ENCODE results near the gene ANKRD13B.
A peak's percentile ranks its signal among the peaks of the same experiment; 100 is the strongest.

ANKRD13B gene

DNA sequence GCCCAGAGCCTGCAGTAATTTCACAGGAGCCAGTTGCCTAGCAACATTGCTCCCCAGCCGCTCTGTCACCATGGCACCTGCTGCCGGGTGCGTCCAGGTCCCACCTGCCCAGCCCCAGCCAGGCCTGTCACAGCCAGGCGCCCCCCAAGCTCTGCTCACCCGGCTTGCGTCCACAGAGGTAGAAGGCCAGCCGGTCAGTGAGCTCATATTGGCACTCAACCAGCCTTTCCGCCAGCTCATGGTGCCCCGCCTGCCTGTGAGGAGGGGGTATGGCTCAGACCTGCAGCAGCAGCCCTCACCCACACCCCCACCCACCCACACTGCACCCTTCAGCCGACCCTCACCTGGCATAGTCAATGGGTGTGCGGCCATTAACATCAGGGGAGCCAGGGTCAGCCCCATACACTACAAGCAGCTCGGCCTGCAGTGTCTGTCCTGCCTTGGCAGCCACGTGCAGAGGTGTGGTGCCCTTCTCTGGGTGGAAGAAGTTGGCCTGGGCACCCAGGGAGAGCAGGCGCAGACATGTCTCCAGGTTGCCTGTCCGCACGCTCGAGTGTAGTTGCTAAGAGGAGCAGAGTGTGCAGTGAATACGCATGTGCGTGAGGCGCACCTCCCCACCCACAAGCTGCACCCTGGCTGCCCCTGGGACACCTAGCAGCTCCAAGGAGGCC is 11.2 kb upstream of the ANKRD13B start:
- DNase-seq (ENCODE audit: low read depth in 4 of 4, low spot score in 1 of 4) = no peak

- DNase-seq (ENCODE audit: low read depth in 4 of 4, low spot score in 1 of 4) = no peak
These were observed 10.6 kb upstream of the ANKRD13B start for GRCh38 chr17:29582254-29582765.

GRCh38 chr17:29582772-29583171 is 10.2 kb upstream of the ANKRD13B start:
- no peak for DNase-seq (ENCODE audit: low read depth in 4 of 4, low spot score in 1 of 4)

GRCh38 chr17:29583324-29584248 is 9.3 kb upstream of the ANKRD13B start:
- DNase-seq (ENCODE audit: low read depth in 4 of 4, low spot score in 1 of 4) = no peak

- no peak for DNase-seq (ENCODE audit: low read depth in 4 of 4, low spot score in 1 of 4)
These were observed 8.4 kb upstream of the ANKRD13B start for GRCh38 chr17:29584452-29585079.

- no peak for DNase-seq (ENCODE audit: low read depth in 4 of 4, low spot score in 1 of 4)
These were observed 7.7 kb upstream of the ANKRD13B start for GRCh38 chr17:29585080-29585751.

- DNase-seq (ENCODE audit: low read depth in 4 of 4, low spot score in 1 of 4) = no peak
These were observed 6.1 kb upstream of the ANKRD13B start for GRCh38 chr17:29586676-29587469.

DNA sequence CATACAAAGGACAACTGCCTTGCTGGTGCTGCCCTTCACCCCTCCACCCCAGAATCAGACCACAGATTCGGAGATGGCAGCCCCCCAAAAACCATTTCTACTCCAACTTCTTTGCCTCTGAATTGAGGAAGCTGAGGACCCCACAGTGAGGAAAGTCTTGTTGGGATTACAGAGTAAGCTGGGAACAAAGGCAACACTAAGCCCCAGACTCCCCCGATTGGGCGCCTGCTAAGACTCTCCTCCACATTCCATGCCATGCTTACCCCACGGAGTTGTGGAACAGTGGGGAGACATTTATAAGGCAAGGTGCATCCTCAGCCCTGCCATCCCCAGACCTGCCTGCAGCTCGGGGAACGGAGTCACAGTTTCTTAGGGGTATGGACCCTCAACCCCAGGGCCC is 5.3 kb upstream of the ANKRD13B start:
- DNase-seq (ENCODE audit: low read depth in 4 of 4, low spot score in 1 of 4) = no peak

DNA sequence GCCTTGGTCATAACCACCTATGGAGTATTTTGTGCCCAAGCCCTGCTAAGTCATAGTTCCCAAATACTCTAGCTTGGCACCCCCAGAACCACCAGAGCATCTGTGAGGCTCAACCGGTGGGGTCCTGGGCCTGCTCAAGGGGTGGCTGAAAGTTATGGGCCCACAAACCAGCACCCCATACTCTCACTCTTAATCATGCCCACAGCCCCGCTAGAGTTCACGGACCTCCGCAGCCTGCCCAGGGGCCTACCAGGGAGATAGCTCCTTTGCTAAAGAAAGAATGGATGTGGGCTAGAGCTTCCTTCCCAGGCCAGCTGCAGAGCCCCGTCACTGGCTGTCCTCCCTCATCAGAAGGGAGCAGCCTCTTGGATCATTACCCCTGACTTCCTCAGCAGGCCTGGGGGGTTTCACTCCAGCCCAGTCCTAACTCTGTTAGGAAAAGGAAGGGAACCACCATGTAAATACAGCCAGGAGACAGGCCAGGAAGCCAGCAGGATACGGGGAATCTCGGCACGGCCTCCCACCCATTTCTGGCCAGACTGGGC is 4.8 kb upstream of the ANKRD13B start:
- no peak for DNase-seq (ENCODE audit: low read depth in 4 of 4, low spot score in 1 of 4)

GRCh38 chr17:29588562-29589411 is 4.1 kb upstream of the ANKRD13B start:
- DNase-seq (ENCODE audit: low read depth in 4 of 4, low spot score in 1 of 4) = no peak

GRCh38 chr17:29589524-29590410 is 3.2 kb upstream of the ANKRD13B start, which contains the start of gene GIT1:
Gene GIT1 (minus strand): TSS chr17:29589648. CDS start chr17:29589378, 270 bp downstream.
- peak in 3 of 4 experiments; percentile 72 to 83 (median 74) for DNase-seq (ENCODE audit: low read depth in 4 of 4, low spot score in 1 of 4)

GRCh38 chr17:29590411-29591145 is 2.4 kb upstream of the ANKRD13B start:
- no peak for DNase-seq (ENCODE audit: low read depth in 4 of 4, low spot score in 1 of 4)

GRCh38 chr17:29591146-29591736 is 1.7 kb upstream of the ANKRD13B start:
- DNase-seq (ENCODE audit: low read depth in 4 of 4, low spot score in 1 of 4) = no peak

GRCh38 chr17:29591737-29592608 is 959 bp upstream of the ANKRD13B start:
- peak in 3 of 4 experiments; percentile 69 to 79 (median 72) for DNase-seq (ENCODE audit: low read depth in 4 of 4, low spot score in 1 of 4)

DNA sequence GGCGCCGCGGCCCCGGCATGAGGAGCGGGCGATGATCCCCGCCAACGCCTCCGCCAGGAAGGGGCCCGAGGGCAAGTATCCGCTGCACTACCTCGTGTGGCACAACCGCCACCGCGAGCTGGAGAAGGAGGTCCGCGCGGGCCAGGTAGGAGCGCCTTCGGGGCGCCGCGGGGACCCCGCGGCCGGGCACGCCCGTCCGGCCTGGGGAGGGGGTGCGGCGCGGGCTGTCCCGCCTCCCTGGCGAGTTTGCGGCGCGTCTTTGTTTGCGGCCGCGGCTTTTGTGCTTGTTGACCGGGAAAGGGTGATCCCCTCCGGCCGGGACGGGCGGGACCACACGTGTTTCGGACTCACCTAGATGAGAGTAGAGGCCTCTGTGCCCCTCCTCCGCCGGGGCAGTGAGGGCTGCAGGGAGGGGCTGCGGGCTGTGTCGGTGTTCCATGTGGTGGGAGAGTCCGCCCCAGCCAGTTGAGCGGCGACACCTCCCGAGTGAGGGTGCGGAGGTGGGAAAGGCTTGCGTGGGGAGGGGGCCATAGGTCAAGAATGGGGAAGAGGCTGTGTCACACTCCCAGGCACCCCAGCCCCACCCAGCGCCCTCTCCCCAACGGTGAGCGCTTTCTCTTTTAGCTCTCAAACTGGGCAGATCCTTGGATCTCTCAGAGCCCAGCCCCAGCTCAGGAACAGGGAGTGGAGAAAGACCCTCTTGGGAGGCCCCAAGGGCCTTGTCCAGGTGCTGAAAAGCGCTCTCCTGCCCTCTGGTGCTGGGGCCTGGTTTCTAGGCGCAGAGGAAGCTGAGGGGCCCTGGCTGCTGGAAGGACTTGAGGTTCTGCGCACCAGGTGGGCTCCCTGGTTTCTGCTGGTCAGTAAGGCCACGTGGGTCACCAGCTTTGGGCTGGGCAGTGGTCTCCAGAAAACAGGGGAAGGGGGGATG is 923 bp downstream of the ANKRD13B start:
- no peak for DNase-seq (ENCODE audit: low read depth in 4 of 4, low spot score in 1 of 4)
